ENCODE measurements around the gene RFLNA. TPM values are rescaled to one million over a fixed set of nuclear protein-coding genes. Genes with fewer than 3 reads are reported as not detected.

The RFLNA gene
- total and polyA plus RNA-seq, 8 donors: 18.2 to 294 (median 75.8) TPM

- peak in 1 of 2 donors; percentile 30 for DNase-seq
- Histone ChIP-seq H3K4me1 (peaks cover 6 to 28% (median 26%) of the 10 kb centered on the region in 4 donors), H3K9me3 (peaks cover 0 to 15% (median 10%) of the 10 kb centered on the region in 4 donors), H3K27me3 (peaks cover 0 to 20% (median 0%) of the 10 kb centered on the region in 3 donors), H3K36me3 (no peaks in the 10 kb centered on the region), H3K27ac (peak overlapping the region in 1 of 5 donors; percentile 62), H3K4me3 (no peak overlapping the region)
- intact Hi-C loops (cut with DNase I; ENCODE audit: low total_unique reads): no loop called here
- no peak for TF ChIP-seq CTCF (IDR thresholded peaks at IDR 0.05)
- TF ChIP-seq EP300 (IDR thresholded peaks at IDR 0.05): no peak
- no peak for TF ChIP-seq POLR2A (IDR thresholded peaks at IDR 0.05)
- no peak for TF ChIP-seq POLR2AphosphoS5 (IDR thresholded peaks at IDR 0.05)
- 20 to 44% (median 27%) methylated on average over 7 of the region's 7 CpGs for WGBS, 5 donors
Observed at GRCh38 chr12:124283326-124283725, 11.6 kb upstream of the RFLNA start.

GRCh38 chr12:124284368-124284767, 10.5 kb upstream of the RFLNA start:
- TF ChIP-seq POLR2A (IDR thresholded peaks at IDR 0.05) (no peak), CTCF (IDR thresholded peaks at IDR 0.05) (no peak), POLR2AphosphoS5 (IDR thresholded peaks at IDR 0.05) (no peak), EP300 (IDR thresholded peaks at IDR 0.05) (no peak)
- H3K4me1 ChIP-seq: peaks cover 0 to 27% (median 26%) of the 10 kb centered on the region in 4 donors
- DNase-seq: no peak
- peaks cover 0 to 11% (median 0%) of the 10 kb centered on the region in 3 donors for H3K27me3 ChIP-seq
- no peak overlapping the region for H3K4me3 ChIP-seq
- H3K9me3 ChIP-seq: peaks cover 0 to 15% (median 10%) of the 10 kb centered on the region in 4 donors
- no peak overlapping the region for H3K27ac ChIP-seq
- H3K36me3 ChIP-seq: no peaks in the 10 kb centered on the region
- WGBS, 5 donors: 88 to 95% (median 93%) methylated on average over 5 of the region's 5 CpGs
- intact Hi-C loops (cut with DNase I; ENCODE audit: low total_unique reads): no loop called here

GRCh38 chr12:124286414-124286813, 8.5 kb upstream of the RFLNA start:
- peak in 1 of 2 donors; percentile 83 for DNase-seq
- H3K27me3 ChIP-seq: no peaks in the 10 kb centered on the region
- peaks cover 0 to 15% (median 10%) of the 10 kb centered on the region in 4 donors for H3K9me3 ChIP-seq
- intact Hi-C loops (cut with DNase I; ENCODE audit: low total_unique reads): no loop called here
- no peak overlapping the region for H3K4me3 ChIP-seq
- no peaks in the 10 kb centered on the region for H3K36me3 ChIP-seq
- TF ChIP-seq EP300 (IDR thresholded peaks at IDR 0.05) (no peak), CTCF (IDR thresholded peaks at IDR 0.05) (no peak), POLR2A (IDR thresholded peaks at IDR 0.05) (no peak), POLR2AphosphoS5 (IDR thresholded peaks at IDR 0.05) (no peak)
- WGBS, 5 donors: 31 to 58% (median 42%) methylated on average over 8 of the region's 8 CpGs
- H3K27ac ChIP-seq: no peak overlapping the region
- H3K4me1 ChIP-seq: peaks cover 0 to 26% (median 24%) of the 10 kb centered on the region in 4 donors

GRCh38 chr12:124286971-124287370, 7.9 kb upstream of the RFLNA start:
- WGBS, 5 donors: 78 to 86% (median 81%) methylated on average over 7 of the region's 7 CpGs
- intact Hi-C loops (cut with DNase I; ENCODE audit: low total_unique reads): no loop called here
- no peak overlapping the region for H3K27ac ChIP-seq

More at GRCh38 chr12:124286971-124287370, 7.9 kb upstream of the RFLNA start:
- Histone ChIP-seq H3K9me3 (peaks cover 0 to 15% (median 10%) of the 10 kb centered on the region in 4 donors), H3K36me3 (no peaks in the 10 kb centered on the region), H3K4me3 (no peak overlapping the region), H3K27me3 (no peaks in the 10 kb centered on the region), H3K4me1 (peaks cover 0 to 26% (median 24%) of the 10 kb centered on the region in 4 donors)
- DNase-seq: no peak
- TF ChIP-seq POLR2AphosphoS5 (IDR thresholded peaks at IDR 0.05) (no peak), POLR2A (IDR thresholded peaks at IDR 0.05) (no peak), EP300 (IDR thresholded peaks at IDR 0.05) (no peak), CTCF (IDR thresholded peaks at IDR 0.05) (no peak)
